ENCODE data around the gene ZACN. TPM values are rescaled to one million over a fixed set of nuclear protein-coding genes. Genes with fewer than 3 reads are reported as not detected.
"Not testable (repeated sequence)": the region's sequence is repeated elsewhere in the genome, so short reads cannot be mapped to it uniquely, and the experiment has no call there.

Gene ZACN
- total and polyA plus RNA-seq, 7 donors, result 0.08 to 1.6 (median 1.2) TPM; not detected in 3

DNA sequence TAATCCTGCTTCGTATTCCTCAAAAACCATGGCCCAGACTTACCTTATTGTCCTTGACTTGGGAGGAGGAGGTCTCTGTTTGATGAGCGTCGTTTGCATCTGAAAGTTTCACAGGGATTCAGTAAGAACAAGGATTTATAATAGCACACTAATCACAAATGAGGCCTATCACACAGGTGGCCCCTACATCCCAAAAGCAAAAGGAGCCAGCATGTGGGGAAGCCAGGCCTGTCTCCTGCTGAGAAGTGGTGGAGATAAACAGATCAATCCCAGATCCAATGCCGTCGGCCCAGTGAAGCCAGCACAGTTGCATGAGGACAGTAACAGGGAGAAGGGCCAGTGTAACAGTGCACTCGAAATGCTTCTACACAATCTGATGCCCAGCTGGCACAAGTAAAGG, 38.6 kb upstream of the ZACN start:
- WGBS, 3 donors, result 70 to 79% (median 71%) methylated on average over 6 of the region's 6 CpGs
- TF ChIP-seq, protein P1, sequence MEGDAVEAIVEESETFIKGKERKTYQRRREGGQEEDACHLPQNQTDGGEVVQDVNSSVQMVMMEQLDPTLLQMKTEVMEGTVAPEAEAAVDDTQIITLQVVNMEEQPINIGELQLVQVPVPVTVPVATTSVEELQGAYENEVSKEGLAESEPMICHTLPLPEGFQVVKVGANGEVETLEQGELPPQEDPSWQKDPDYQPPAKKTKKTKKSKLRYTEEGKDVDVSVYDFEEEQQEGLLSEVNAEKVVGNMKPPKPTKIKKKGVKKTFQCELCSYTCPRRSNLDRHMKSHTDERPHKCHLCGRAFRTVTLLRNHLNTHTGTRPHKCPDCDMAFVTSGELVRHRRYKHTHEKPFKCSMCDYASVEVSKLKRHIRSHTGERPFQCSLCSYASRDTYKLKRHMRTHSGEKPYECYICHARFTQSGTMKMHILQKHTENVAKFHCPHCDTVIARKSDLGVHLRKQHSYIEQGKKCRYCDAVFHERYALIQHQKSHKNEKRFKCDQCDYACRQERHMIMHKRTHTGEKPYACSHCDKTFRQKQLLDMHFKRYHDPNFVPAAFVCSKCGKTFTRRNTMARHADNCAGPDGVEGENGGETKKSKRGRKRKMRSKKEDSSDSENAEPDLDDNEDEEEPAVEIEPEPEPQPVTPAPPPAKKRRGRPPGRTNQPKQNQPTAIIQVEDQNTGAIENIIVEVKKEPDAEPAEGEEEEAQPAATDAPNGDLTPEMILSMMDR (IDR thresholded peaks at IDR 0.05), result no peak

DNA sequence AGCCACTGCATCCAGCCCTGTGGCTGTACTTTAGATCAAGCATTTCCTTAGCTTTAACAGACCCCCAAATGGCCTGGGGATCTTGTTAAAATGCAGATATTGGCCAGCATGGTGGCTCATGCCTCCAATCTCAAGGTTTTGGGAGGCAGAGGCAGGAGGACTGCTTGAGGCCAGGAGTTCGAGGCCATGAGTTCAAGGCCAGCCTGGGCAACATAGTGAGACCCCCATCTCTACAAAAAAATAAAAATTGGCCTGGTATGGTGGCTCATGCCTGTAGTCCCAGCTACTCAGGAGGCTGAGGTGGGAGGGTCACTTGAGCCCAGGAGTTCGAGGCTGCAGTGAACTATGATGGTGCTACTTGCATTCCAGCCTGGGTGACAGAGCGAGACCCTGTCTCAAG, 36.1 kb upstream of the ZACN start:
- ATAC-seq; H3K4me1 ChIP-seq; H3K27me3 ChIP-seq (ENCODE audit: insufficient read depth in 3 of 3, low read length in 2 of 3); H3K9me3 ChIP-seq; intact Hi-C loops (cut with DNase I); DNase-seq; H3K27ac ChIP-seq; H3K4me3 ChIP-seq: not testable (repeated sequence)
- peaks cover 25 to 100% of the 10 kb centered on the region in 2 donors for H3K36me3 ChIP-seq (ENCODE audit: insufficient read depth in 1 of 2, low read depth in 1 of 2)
- 97 to 100% (median 97%) methylated on average over 3 of the region's 3 CpGs for WGBS, 3 donors

More for the DNA sequence above, 38.6 kb upstream of the ZACN start:
- H3K27ac ChIP-seq, result no peak overlapping the region
- ATAC-seq (no peak), DNase-seq (no peak)
- H3K4me3 ChIP-seq, result no peak overlapping the region
- H3K9me3 ChIP-seq, result no peaks in the 10 kb centered on the region
- no peaks in the 10 kb centered on the region for H3K4me1 ChIP-seq
- no peaks in the 10 kb centered on the region for H3K27me3 ChIP-seq (ENCODE audit: insufficient read depth in 3 of 3, low read length in 2 of 3)
- intact Hi-C loops (cut with DNase I), result no loop called here
- H3K36me3 ChIP-seq (ENCODE audit: insufficient read depth in 1 of 2, low read depth in 1 of 2), result peaks cover 13 to 84% of the 10 kb centered on the region in 2 donors

DNA sequence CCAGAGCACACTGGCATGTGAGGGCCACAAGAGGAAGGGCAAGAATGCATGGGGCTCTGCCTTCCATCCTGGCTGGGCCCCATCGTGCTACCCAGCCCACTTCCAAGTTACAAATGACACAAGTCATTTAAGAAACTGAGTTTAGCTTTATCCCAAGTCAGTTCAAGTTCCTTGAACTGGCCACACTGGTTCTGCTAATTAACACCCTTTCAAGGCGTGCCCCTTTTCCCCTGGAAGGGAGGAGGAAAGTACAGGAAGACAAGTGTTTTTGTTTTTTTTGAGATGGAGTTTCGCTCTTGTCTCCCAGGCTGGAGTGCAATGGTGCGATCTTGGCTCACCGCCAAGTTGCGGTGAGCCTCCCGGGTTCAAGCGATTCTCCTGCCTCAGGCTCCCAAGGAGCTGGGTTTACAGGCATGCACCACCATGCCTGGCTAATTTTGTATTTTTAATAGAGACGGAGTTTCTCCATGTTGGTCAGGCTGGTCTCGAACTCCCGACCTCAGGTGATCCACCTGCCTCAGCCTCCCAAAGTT, 34.4 kb upstream of the ZACN start:
- DNase-seq; H3K4me3 ChIP-seq; H3K4me1 ChIP-seq; ATAC-seq; H3K27me3 ChIP-seq (ENCODE audit: insufficient read depth in 3 of 3, low read length in 2 of 3); intact Hi-C loops (cut with DNase I); H3K9me3 ChIP-seq; H3K27ac ChIP-seq: not testable (repeated sequence)
- peaks cover 30 to 100% of the 10 kb centered on the region in 2 donors for H3K36me3 ChIP-seq (ENCODE audit: insufficient read depth in 1 of 2, low read depth in 1 of 2)
- WGBS, 3 donors, result 76 to 87% (median 80%) methylated on average over 11 of the region's 11 CpGs

DNA sequence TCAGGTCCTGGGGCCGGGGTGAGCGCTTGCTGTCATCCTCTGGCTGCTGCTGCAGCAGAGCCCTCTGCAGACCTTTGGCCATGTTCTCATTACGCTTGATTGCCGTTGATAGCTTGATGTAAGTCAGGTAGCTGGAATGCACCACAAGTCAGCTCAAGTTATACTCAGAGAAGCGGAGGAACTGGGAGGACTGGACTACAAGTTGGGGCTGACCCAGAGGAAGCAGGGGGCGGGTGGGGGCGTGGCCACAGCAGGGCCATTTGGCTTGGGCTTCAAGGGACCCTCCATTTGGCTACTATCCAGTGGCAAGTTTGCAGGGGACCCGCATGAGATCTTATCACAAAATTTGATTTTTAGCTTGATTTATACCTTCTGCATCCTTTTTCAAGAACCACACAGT, 32.9 kb upstream of the ZACN start:
- H3K9me3 ChIP-seq, result no peaks in the 10 kb centered on the region
- DNase-seq (no peak), ATAC-seq (no peak)
- TF ChIP-seq, protein P1 (IDR thresholded peaks at IDR 0.05), result no peak
- H3K36me3 ChIP-seq (ENCODE audit: insufficient read depth in 1 of 2, low read depth in 1 of 2), result peaks cover 27 to 100% of the 10 kb centered on the region in 2 donors
- H3K27ac ChIP-seq, result no peak overlapping the region
- 84 to 96% (median 86%) methylated on average over 8 of the region's 8 CpGs for WGBS, 3 donors
- H3K27me3 ChIP-seq (ENCODE audit: insufficient read depth in 3 of 3, low read length in 2 of 3), result no peaks in the 10 kb centered on the region
- H3K4me1 ChIP-seq, result no peaks in the 10 kb centered on the region
- intact Hi-C loops (cut with DNase I), result no loop called here
- no peak overlapping the region for H3K4me3 ChIP-seq

DNA sequence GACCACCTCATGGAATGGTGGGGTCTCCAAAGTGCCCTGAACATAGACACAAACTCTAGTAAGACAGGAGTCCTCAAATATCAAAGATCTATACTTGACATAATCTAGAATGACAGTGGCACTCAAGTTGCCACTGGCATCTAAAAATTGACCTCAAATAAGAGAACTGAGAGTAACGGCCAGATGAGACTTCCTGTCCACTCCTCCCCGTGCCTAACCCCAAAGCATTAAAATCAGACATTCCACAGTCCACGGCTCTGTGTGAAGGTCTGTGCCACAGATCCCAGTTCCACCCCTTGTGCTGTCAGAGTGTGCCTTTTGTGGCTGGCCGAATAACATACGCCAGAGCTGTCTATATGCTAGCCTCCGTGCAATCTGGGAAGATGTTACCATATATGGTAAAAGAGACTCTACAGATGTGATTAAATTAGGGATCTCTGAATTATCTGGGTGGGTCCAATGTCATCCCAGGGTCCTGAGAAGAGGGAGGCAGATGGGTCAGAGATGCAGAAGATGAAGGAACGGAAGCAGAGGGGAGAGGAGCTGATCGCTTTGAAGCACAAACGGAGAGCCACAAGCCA, 30.9 kb upstream of the ZACN start:
- no peak for ATAC-seq
- no peak for DNase-seq
- Histone ChIP-seq H3K27me3 (ENCODE audit: insufficient read depth in 3 of 3, low read length in 2 of 3) (no peaks in the 10 kb centered on the region), H3K36me3 (ENCODE audit: insufficient read depth in 1 of 2, low read depth in 1 of 2) (peaks cover 27 to 100% of the 10 kb centered on the region in 2 donors), H3K4me1 (no peaks in the 10 kb centered on the region), H3K4me3 (no peak overlapping the region), H3K9me3 (no peaks in the 10 kb centered on the region), H3K27ac (no peak overlapping the region)
- intact Hi-C loops (cut with DNase I), result no loop called here
- TF ChIP-seq, protein P1 (IDR thresholded peaks at IDR 0.05), result no peak
- WGBS, 3 donors, result 74 to 80% (median 79%) methylated on average over 9 of the region's 9 CpGs
